Stimulated activated CD8-positive, alpha-beta memory T cell treated with anti-CD3 and anti-CD28 coated beads, Interleukin-2, amount 100 ng/mL, for 48 hours (primary cell): ENCODE data around the gene DOCK3.
"Not testable (repeated sequence)": the region's sequence is repeated elsewhere in the genome, so short reads cannot be mapped to it uniquely, and the experiment has no call there.

Experiments
- DNase-seq, 2 donors: peaks; one replicate each; pipeline ENCODE4 v3.0.0-alpha.2; 2020; ENCODE audit warnings: low read depth in 2 of 2

Gene DOCK3

GRCh38 chr3:51306093-51306492 lies 631.4 kb downstream of the DOCK3 start:
- no peak for DNase-seq

GRCh38 chr3:51307458-51307857 lies 632.7 kb downstream of the DOCK3 start:
- no peak for DNase-seq

- DNase-seq, result not testable (repeated sequence)
Measured at GRCh38 chr3:51307945-51308607, 633.3 kb downstream of the DOCK3 start.

- DNase-seq, result no peak
Measured at GRCh38 chr3:51311055-51311454, 636.3 kb downstream of the DOCK3 start.

DNA sequence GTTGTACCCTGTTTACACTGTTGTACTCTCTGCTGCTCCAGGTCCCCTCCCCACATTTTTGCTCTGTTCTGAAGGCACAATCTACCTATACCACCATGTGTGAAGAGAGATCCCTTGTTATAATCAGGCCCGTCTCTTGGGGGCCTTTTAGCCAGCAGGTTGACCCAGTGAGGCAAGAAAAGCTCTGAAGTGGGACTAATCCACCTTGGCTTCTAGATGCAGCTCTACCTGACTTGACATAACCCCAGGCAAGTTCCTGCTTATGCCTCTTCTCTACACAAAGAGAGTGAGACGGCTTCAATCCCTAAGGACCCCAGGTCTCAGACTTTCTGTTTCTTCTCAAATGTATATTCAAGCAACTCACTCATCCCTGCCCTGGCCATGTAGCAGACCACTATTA lies 653.5 kb downstream of the DOCK3 start:
- no peak for DNase-seq

DNA sequence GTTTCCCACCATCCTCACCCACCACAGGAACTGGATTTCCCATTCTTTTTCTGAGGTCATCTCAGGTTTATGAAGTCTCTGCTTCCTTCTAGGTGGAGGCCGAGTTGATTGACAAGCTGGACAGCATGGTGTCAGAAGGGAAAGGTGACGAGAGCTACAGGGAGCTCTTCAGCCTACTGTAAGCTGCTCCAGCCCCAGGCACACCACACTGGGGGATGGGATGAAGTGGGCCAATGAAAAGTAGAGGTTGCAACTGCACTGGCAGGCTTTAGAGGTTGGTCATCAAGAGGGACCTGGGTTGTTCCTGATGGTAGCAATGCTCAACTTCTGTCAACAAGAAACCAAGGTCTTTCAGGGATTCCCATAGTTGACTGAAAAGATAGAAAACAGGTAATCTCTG lies 655.3 kb downstream of the DOCK3 start:
- no peak for DNase-seq

DNA sequence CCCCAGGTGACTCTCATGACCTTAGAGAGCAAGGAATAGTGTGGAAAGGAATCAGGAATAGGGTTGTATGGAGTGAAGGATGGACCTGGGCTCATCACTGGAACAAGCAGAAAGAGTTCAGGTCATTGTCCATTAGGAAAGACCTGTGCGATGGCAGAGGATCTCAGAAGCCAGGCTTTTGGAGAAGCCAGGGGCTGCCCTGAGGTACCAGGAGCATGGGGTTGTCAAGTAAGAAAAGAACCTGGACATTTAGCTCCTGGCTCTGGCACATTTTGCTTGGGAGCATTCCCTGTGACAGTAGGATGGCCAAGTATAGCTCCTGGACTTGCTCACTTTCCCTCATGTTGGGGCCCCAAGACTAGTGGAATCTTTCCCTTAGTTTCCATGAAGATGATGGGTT lies 657.4 kb downstream of the DOCK3 start:
- no peak for DNase-seq

GRCh38 chr3:51333021-51333420 lies 658.3 kb downstream of the DOCK3 start:
- no peak for DNase-seq

DNA sequence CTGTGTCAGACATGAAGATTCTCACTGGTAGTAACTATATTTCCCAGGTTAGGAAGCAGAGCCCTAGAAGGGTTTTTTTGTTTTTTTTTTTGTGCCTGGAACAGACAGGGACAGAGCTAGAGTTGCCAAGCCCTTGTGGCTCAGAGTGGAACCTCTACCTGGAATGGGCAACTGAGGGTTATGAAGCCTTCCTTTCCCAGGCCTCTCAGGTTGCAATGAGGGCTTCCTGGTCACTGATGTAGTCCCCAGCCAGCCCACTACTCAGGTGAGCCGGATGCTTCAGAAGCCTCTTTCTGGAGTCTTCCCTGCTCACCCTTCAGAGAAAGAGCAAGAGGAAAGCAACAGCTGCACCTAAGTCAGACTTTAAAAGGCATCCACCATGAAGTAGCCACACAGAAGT lies 661.5 kb downstream of the DOCK3 start:
- DNase-seq, result no peak

DNA sequence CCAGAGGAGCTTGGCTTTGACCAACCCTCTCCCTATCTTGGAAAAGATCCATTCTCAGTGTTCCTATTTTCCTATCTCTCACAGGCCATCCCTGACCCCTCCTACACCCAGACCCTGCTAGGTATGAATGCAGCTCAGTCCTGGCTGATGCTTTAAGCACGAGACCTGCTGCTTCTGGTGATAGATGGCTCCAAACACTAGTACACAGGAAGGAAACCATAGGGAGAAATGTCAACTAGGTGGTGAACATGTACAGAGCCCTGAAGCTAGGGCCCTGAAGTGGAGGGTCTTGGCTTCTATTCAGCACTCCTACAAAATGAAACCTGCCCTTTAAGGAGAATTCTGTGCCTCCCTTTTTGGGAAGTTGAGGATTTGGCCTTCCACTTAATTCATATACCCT lies 662.9 kb downstream of the DOCK3 start:
- DNase-seq, result no peak

GRCh38 chr3:51338632-51339031 lies 663.9 kb downstream of the DOCK3 start:
- no peak for DNase-seq

GRCh38 chr3:51340013-51340829 lies 665.5 kb downstream of the DOCK3 start:
- DNase-seq, result no peak

- no peak for DNase-seq
Measured at GRCh38 chr3:51340989-51341636, 666.4 kb downstream of the DOCK3 start.

- no peak for DNase-seq
Measured at GRCh38 chr3:51343918-51344687, 669.4 kb downstream of the DOCK3 start.

GRCh38 chr3:51350751-51351150 lies 676.0 kb downstream of the DOCK3 start:
- DNase-seq, result no peak

- DNase-seq, result no peak
Measured at GRCh38 chr3:51353131-51353530, 678.4 kb downstream of the DOCK3 start.

- DNase-seq, result no peak
Measured at GRCh38 chr3:51353691-51354090, 679.0 kb downstream of the DOCK3 start.

DNA sequence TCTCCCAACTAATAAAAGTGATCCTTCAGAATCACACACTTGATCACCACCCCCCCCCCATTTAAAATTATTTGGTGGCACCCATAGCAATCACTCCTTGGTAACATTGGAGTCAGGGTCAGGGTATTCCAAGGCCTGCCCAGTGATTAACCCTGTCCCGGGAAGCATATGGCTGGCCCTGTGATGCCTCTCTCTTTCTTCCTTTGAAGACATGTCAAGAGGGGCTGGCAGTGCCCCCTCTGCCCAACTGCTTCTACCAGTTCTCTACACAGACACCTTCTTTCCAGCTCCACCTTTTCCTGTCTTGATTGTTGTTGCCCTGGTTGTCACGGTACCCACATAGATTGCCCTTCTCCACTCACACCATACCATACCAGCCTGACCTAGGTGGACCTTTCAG lies 679.4 kb downstream of the DOCK3 start:
- no peak for DNase-seq

- DNase-seq, result no peak
Measured at GRCh38 chr3:51354731-51355615, 680.2 kb downstream of the DOCK3 start.

GRCh38 chr3:51355891-51356578 lies 681.3 kb downstream of the DOCK3 start:
- DNase-seq, result no peak

DNA sequence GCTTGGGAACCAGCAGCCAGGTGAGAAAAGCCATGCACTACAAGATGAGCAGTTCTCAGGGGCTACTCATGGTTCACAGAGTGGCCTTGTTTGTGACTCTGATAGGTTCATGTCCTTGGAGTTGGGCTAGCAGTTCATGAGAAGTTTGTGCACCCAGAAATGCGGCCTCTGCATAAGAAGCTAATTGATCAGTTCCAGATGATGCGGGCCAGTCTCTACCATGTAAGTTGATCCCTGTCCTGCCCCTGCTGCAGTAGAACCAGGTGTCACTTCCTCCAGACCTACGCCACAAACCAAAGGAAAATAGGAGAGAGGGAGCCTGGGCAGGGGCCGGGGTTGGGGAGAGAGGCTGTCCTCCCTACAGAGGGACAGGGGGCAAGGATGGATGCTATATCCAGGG lies 683.1 kb downstream of the DOCK3 start:
- no peak for DNase-seq
